Lower lobe of right lung (tissue), 2 donors: Measurements from ENCODE around the gene GLRA3. TPM values are rescaled to one million over a fixed set of nuclear protein-coding genes. Genes with fewer than 3 reads are reported as not detected.
A peak's percentile ranks its signal among the peaks of the same experiment; 100 is the strongest.
"Not testable (repeated sequence)": the region's sequence is repeated elsewhere in the genome, so short reads cannot be mapped to it uniquely, and the experiment has no call there.

Experiments
- ATAC-seq, 2 donors: fragments of 200-7000 bp; cut with Tn5 transposase; one replicate each; pipeline ENCODE4 v1.9.1; 2020 to 2022; ENCODE audit warnings: mild to moderate bottlenecking in 2 of 2, moderate library complexity in 2 of 2
- DNase-seq: peaks from one replicate; pipeline ENCODE4 v3.0.0-alpha.2; 2020
- H3K27ac ChIP-seq: fragments of 200-600 bp; one replicate; pipeline ENCODE4 v1.8.0; 2022
- H3K27me3 ChIP-seq: fragments of 200-600 bp; one replicate; pipeline ENCODE4 v1.8.0; 2022; ENCODE audit warnings: low read depth
- H3K36me3 ChIP-seq: fragments of 200-600 bp; one replicate; pipeline ENCODE4 v1.8.0; 2022; ENCODE audit warnings: mild to moderate bottlenecking
- H3K4me1 ChIP-seq: fragments of 200-600 bp; one replicate; pipeline ENCODE4 v1.8.0; 2022
- H3K4me3 ChIP-seq: fragments of 200-600 bp; one replicate; pipeline ENCODE4 v1.8.0; 2022; ENCODE audit warnings: mild to moderate bottlenecking
- H3K9me3 ChIP-seq: fragments of 200-600 bp; one replicate; pipeline ENCODE4 v1.8.0; 2022
- CTCF ChIP-seq: fragments of 200-600 bp; IDR thresholded peaks from one replicate; pipeline ENCODE4 v1.8.0; 2022; ENCODE audit warnings: antibody characterized with exemption, mild to moderate bottlenecking
- intact Hi-C: fragments of 100-400 bp; cut with DNase I; formaldehyde crosslinking; loops from one replicate; pipeline ENCODE4 v1.11.0; 2022
- total RNA-seq: library from RNA; stranded (reverse); fragmentation: NEBNext Ultra II Directional; extraction: Animal tissue kit (Norgen Biotek cat#: 25700); gene quantifications from one replicate; pipeline ENCODE4 v1.2.1, GENCODE V29; 2021
- donor health status: DM: no; HTN: yes; CAD: no; lungs with severe emphysema.

Gene GLRA3
- total RNA-seq, 1 donor from 2014 or later = not detected

- no peak for ATAC-seq
- DNase-seq = no peak
- TF ChIP-seq CTCF = no peak
These were observed 34.4 kb downstream of the GLRA3 start for GRCh38 chr4:174794543-174795094.

GRCh38 chr4:174789657-174790056, 39.4 kb downstream of the GLRA3 start:
- H3K9me3 ChIP-seq = no peaks in the 10 kb centered on the region
- no peak overlapping the region for H3K4me3 ChIP-seq
- intact Hi-C loops = no loop called here
- DNase-seq = no peak
- no peaks in the 10 kb centered on the region for H3K4me1 ChIP-seq
- ATAC-seq = no peak
- TF ChIP-seq CTCF = no peak
- H3K36me3 ChIP-seq = no peaks in the 10 kb centered on the region
- H3K27ac ChIP-seq = no peak overlapping the region
- H3K27me3 ChIP-seq = no peaks in the 10 kb centered on the region

More at GRCh38 chr4:174794543-174795094, 34.4 kb downstream of the GLRA3 start:
- Histone ChIP-seq H3K4me1 (no peaks in the 10 kb centered on the region), H3K27me3 (no peaks in the 10 kb centered on the region), H3K36me3 (no peaks in the 10 kb centered on the region), H3K4me3 (no peak overlapping the region), H3K27ac (no peak overlapping the region), H3K9me3 (no peaks in the 10 kb centered on the region)
- intact Hi-C loops = no loop called here

- DNase-seq, H3K27ac ChIP-seq, H3K36me3 ChIP-seq, intact Hi-C loops, H3K4me3 ChIP-seq, H3K27me3 ChIP-seq, ATAC-seq, H3K4me1 ChIP-seq, H3K9me3 ChIP-seq: not testable (repeated sequence)
These were observed 50.6 kb downstream of the GLRA3 start for GRCh38 chr4:174778274-174778986.

GRCh38 chr4:174775366-174775765, 53.7 kb downstream of the GLRA3 start:
- intact Hi-C loops = no loop called here
- Histone ChIP-seq H3K36me3 (no peaks in the 10 kb centered on the region), H3K9me3 (no peaks in the 10 kb centered on the region), H3K27me3 (no peaks in the 10 kb centered on the region), H3K4me1 (no peaks in the 10 kb centered on the region), H3K4me3 (no peak overlapping the region), H3K27ac (no peak overlapping the region)
- DNase-seq = no peak
- no peak for TF ChIP-seq CTCF
- ATAC-seq = no peak

GRCh38 chr4:174764105-174764729, 64.8 kb downstream of the GLRA3 start:
- ATAC-seq (peak; percentile 45 to 67), DNase-seq (no peak)
- Histone ChIP-seq H3K27me3 (no peaks in the 10 kb centered on the region), H3K36me3 (no peaks in the 10 kb centered on the region), H3K4me3 (no peak overlapping the region), H3K27ac (no peak overlapping the region), H3K9me3 (no peaks in the 10 kb centered on the region), H3K4me1 (no peaks in the 10 kb centered on the region)
- intact Hi-C loops = no loop called here
- TF ChIP-seq CTCF = peak; percentile 60

- no peaks in the 10 kb centered on the region for H3K4me1 ChIP-seq
- no peaks in the 10 kb centered on the region for H3K36me3 ChIP-seq
- no peak for ATAC-seq
- no peak overlapping the region for H3K4me3 ChIP-seq
- no peak for DNase-seq
- H3K27ac ChIP-seq = no peak overlapping the region
- H3K9me3 ChIP-seq = no peaks in the 10 kb centered on the region
- TF ChIP-seq CTCF = no peak
- H3K27me3 ChIP-seq = no peaks in the 10 kb centered on the region
- intact Hi-C loops = no loop called here
These were observed 65.5 kb downstream of the GLRA3 start for GRCh38 chr4:174763454-174764104.
